K562 (cell line): ENCODE results near the gene TMEM184A. TPM values are rescaled to one million over a fixed set of nuclear protein-coding genes. Genes with fewer than 3 reads are reported as not detected.
A peak's percentile ranks its signal among the peaks of the same experiment; 100 is the strongest.

Experiments used
- ATAC-seq: fragments of 200-7000 bp; cut with Tn5 transposase; 3 replicates; pipeline ENCODE4 v1.9.1; 2020; ENCODE audit warnings: moderate library complexity
- BruUV-seq: library from RNA; stranded (reverse); fragments of 400-500 nt; replicated peaks from 2 replicates; lab custom pipeline; 2021; lab: Mats Ljungman, UMichigan
- CTCF ChIA-PET: fragments of 300-600 bp; formaldehyde crosslinking; extraction: SDS; loops from one replicate; lab custom pipeline; 2021; ENCODE audit warnings: low intra/inter-chr PET ratio; lab: Yijun Ruan, JAX
- POLR2A ChIA-PET: fragments of 300-600, 350-650 bp; sonication (Branson Sonifier 250); formaldehyde crosslinking; extraction: SDS; loops from one replicate; lab custom pipeline; 2021; ENCODE audit warnings: antibody characterized with exemption, inconsistent platforms; lab: Yijun Ruan, JAX
- DNase-seq, 4 experiments: peaks; one replicate each; pipeline versions ENCODE4 v3.0.0 to v3.0.0-alpha.2; 2011 to 2018; ENCODE audit warnings: low spot score in 3 of 4, mixed read lengths in 3 of 4; ENCODE audit errors: extremely low read depth in 1 of 4
- FAIRE-seq: peaks from 2 replicates; lab custom pipeline; 2011; peaks lifted over from hg19 to GRCh38; lab: Jason Lieb, UNC
- H2AFZ ChIP-seq: 2 replicates; pipeline ENCODE4 v1.6.0; 2011; ENCODE audit warnings: low read depth, low read length, control low read depth, inconsistent platforms
- H3K27ac ChIP-seq: fragments of 200-600 bp; 3 replicates; pipeline ENCODE4 v1.8.0; 2011; ENCODE audit warnings: low read depth, mild to moderate bottlenecking, control low read depth, inconsistent platforms, low read length, moderate library complexity, mixed read lengths; ENCODE audit errors: extremely low read depth
- H3K27me3 ChIP-seq, 2 experiments: fragments of 300-600 bp in 1 of 2; 2 replicates in 1 of 2; 3 replicates in 1 of 2; pipeline versions ENCODE4 v1.6.0 to v1.8.0; 2011; ENCODE audit warnings: inconsistent platforms in 2 of 2, low read length in 2 of 2, mild to moderate bottlenecking in 1 of 2, mixed read lengths in 1 of 2, moderate library complexity in 1 of 2; ENCODE audit not compliant: control insufficient read depth in 2 of 2, insufficient read depth in 2 of 2
- H3K36me3 ChIP-seq: fragments of 300-600 bp; 3 replicates; pipeline ENCODE4 v1.8.0; 2011; ENCODE audit warnings: mild to moderate bottlenecking, low read length, inconsistent platforms; ENCODE audit not compliant: control insufficient read depth, insufficient read depth
- H3K4me1 ChIP-seq, 2 experiments: fragments of 200-600 bp in 1 of 2; replicated peaks in 1 of 2; 2 replicates in 1 of 2; 3 replicates in 1 of 2; pipeline versions ENCODE4 v1.5.1 to v1.8.0; 2011; ENCODE audit warnings: inconsistent platforms in 2 of 2, low read length in 2 of 2, mild to moderate bottlenecking in 1 of 2, mixed read lengths in 1 of 2, moderate library complexity in 1 of 2; ENCODE audit not compliant: control insufficient read depth in 2 of 2, insufficient read depth in 2 of 2
- H3K4me2 ChIP-seq: 2 replicates; pipeline ENCODE4 v1.6.1; 2011; ENCODE audit warnings: low read length, control low read depth, inconsistent platforms, mixed read lengths; ENCODE audit not compliant: insufficient read depth
- H3K4me3 ChIP-seq: fragments of 200-600 bp; sonication (generic), shearing (Covaris generic); 2 replicates; pipeline ENCODE4 v1.5.1; 2016; ENCODE audit warnings: control low read depth, inconsistent platforms
- H3K79me2 ChIP-seq: fragments of 200-600 bp; 3 replicates; pipeline ENCODE4 v1.8.0; 2011; ENCODE audit warnings: low read length, inconsistent platforms; ENCODE audit not compliant: control insufficient read depth, insufficient read depth
- H3K9ac ChIP-seq, 2 experiments: 2 replicates each; pipeline versions ENCODE4 v1.6.0 to v1.6.1; 2011; ENCODE audit warnings: low read depth in 2 of 2, low read length in 2 of 2, control low read depth in 1 of 2, inconsistent platforms in 1 of 2, mild to moderate bottlenecking in 1 of 2, mixed read lengths in 1 of 2; ENCODE audit not compliant: insufficient read depth in 1 of 2
- H3K9me1 ChIP-seq: one replicate; pipeline ENCODE4 v1.6.0; 2011; ENCODE audit warnings: inconsistent platforms, mild to moderate bottlenecking, low read length, moderate library complexity; ENCODE audit not compliant: control insufficient read depth, insufficient read depth
- H3K9me3 ChIP-seq: replicated peaks from 2 replicates; pipeline ENCODE4 v1.5.1; 2011; ENCODE audit warnings: low read depth, low read length, inconsistent platforms; ENCODE audit not compliant: control insufficient read depth, insufficient read depth
- H4K20me1 ChIP-seq: replicated peaks from 2 replicates; pipeline ENCODE4 v1.6.1; 2011; ENCODE audit warnings: low read length, inconsistent platforms, mixed read lengths; ENCODE audit not compliant: control insufficient read depth, insufficient read depth
- ARHGAP35 ChIP-seq: fragments of 450-650 bp; IDR thresholded peaks from 2 replicates; pipeline ENCODE4 v1.6.1; 2018; ENCODE audit not compliant: partially characterized antibody
- CBFB ChIP-seq: sonication (generic); formaldehyde crosslinking; IDR thresholded peaks from 2 replicates; pipeline ENCODE4 v1.4.0; 2020; ENCODE audit warnings: mild to moderate bottlenecking, missing genetic modification reagents
- KLF1 ChIP-seq: fragments of 450-650 bp; IDR thresholded peaks from 2 replicates; pipeline ENCODE4 v1.6.1; 2016; ENCODE audit warnings: missing genetic modification characterization, missing compliant biosample characterization
- LCOR ChIP-seq: sonication (generic); formaldehyde crosslinking; IDR thresholded peaks from 2 replicates; pipeline ENCODE4 v1.8.0; 2022; ENCODE audit warnings: mild to moderate bottlenecking, missing genetic modification reagents
- MTF1 ChIP-seq: fragments of 250-450 bp; sonication (Bioruptor Pico); IDR thresholded peaks from 2 replicates; pipeline ENCODE4 v1.9.0; 2021; ENCODE audit warnings: moderate library complexity, mild to moderate bottlenecking, inconsistent platforms, borderline replicate concordance
- PHF8 ChIP-seq: fragments of 200-600 bp; sonication (generic); IDR thresholded peaks from 2 replicates; pipeline ENCODE4 v1.6.1; 2012; ENCODE audit warnings: mixed run types, mild to moderate bottlenecking, inconsistent platforms, low read length, moderate library complexity, borderline replicate concordance
- PPARD ChIP-seq: fragments of 250-450 bp; sonication (Bioruptor Pico); IDR thresholded peaks from 2 replicates; pipeline ENCODE4 v1.8.0; 2022; ENCODE audit warnings: inconsistent platforms, mild to moderate bottlenecking, moderate library complexity
- SREBF2 ChIP-seq: sonication (generic); formaldehyde crosslinking; IDR thresholded peaks from 2 replicates; pipeline ENCODE4 v1.4.0; 2020; ENCODE audit warnings: mild to moderate bottlenecking, missing genetic modification reagents
- TCF7 ChIP-seq: sonication (generic); IDR thresholded peaks from 2 replicates; pipeline ENCODE4 v1.6.1; 2016; ENCODE audit warnings: antibody characterized with exemption, borderline replicate concordance
- ZNF121 ChIP-seq: sonication (generic); formaldehyde crosslinking; conservative IDR thresholded peaks from 2 replicates; pipeline ENCODE4 v1.8.0; 2022; ENCODE audit warnings: missing genetic modification reagents
- WGBS: fragments of 100-300 bp; shearing (Covaris generic); methylation state at CpG from one replicate; pipeline ENCODE4 v1.1.6; 2016; ENCODE audit warnings: low coverage, mixed read lengths; ENCODE audit not compliant: insufficient coverage; ENCODE audit errors: missing lambda C conversion rate; 5-methylcytosine and 5-hydroxymethylcytosine counted together
- in situ Hi-C: fragments of 300-500 bp; cut with MboI; formaldehyde crosslinking; loops from 4 replicates; pipeline ENCODE4 v1.15.0; 2018; ENCODE audit warnings: inconsistent platforms, mixed read lengths
- intact Hi-C: fragments of 100-400 bp; cut with micrococcal nuclease; formaldehyde crosslinking; loops from 2 replicates; pipeline ENCODE4 v1.14.2; 2022
- polyA plus RNA-seq, 8 experiments: library from polyadenylated mRNA; depleted of rRNA in 4 of 8; stranded (reverse) in 5 of 8; unstranded in 3 of 8; fragments of >200 nt; fragmentation: Nextera tagmentation in 2 of 8; fragmentation: Illumina TruSeq in 1 of 8; extraction: Ambion mirVana in 2 of 8; extraction: Trizol in 1 of 8; gene quantifications; 2 replicates each; pipeline versions ENCODE4 v1.2.1 to v1.2.3, GENCODE V29; 2011 to 2014; ENCODE audit warnings: inconsistent platforms in 1 of 8, missing spikeins in 1 of 8
- total RNA-seq, 7 experiments: library from RNA; depleted of rRNA in 6 of 7; stranded (reverse); fragments of >200 nt in 6 of 7; fragmentation: Illumina TruSeq in 2 of 7; extraction: Trizol in 2 of 7; gene quantifications; 2 replicates each; pipeline versions ENCODE4 v1.2.1 to v1.2.3, GENCODE V29; 2011 to 2021; ENCODE audit warnings: low replicate concordance in 1 of 7
- TF ChIP-seq, protein P1 (sequence below): fragments of 450-650 bp; formaldehyde crosslinking; IDR thresholded peaks from 2 replicates; pipeline ENCODE4 v1.4.0; 2022; ENCODE audit warnings: mild to moderate bottlenecking, moderate library complexity
- TF ChIP-seq, protein P2 (sequence below), 3 experiments: fragments of 200-800 bp in 1 of 3; sonication (Bioruptor generic) in 1 of 3; sonication (generic) in 1 of 3; formaldehyde crosslinking in 1 of 3; IDR thresholded peaks; 2 replicates each; pipeline versions ENCODE4 v1.6.1 to v1.8.0; 2016 to 2022; ENCODE audit warnings: mild to moderate bottlenecking in 2 of 3, missing compliant biosample characterization in 2 of 3, missing genetic modification characterization in 2 of 3, missing genetic modification reagents in 1 of 3
- TF ChIP-seq, protein P3 (sequence below), 3 experiments: fragments of 200-800 bp in 1 of 3; fragments of 250-450 bp in 1 of 3; fragments of 450-650 bp in 1 of 3; sonication (Bioruptor Pico) in 1 of 3; sonication (Bioruptor generic) in 1 of 3; formaldehyde crosslinking in 1 of 3; IDR thresholded peaks; 2 replicates each; pipeline versions ENCODE4 v1.6.1 to v1.8.0; 2016 to 2022; ENCODE audit warnings: mild to moderate bottlenecking in 2 of 3, missing genetic modification characterization in 2 of 3, missing compliant biosample characterization in 1 of 3, moderate library complexity in 1 of 3

The TMEM184A gene
- total and polyA plus RNA-seq, 9 of the 15 experiments (the other 6 are each of a cell fraction or from before 2014, with no cell fraction given): 0.10 to 0.18 (median 0.11) TPM; not detected in 6

DNA sequence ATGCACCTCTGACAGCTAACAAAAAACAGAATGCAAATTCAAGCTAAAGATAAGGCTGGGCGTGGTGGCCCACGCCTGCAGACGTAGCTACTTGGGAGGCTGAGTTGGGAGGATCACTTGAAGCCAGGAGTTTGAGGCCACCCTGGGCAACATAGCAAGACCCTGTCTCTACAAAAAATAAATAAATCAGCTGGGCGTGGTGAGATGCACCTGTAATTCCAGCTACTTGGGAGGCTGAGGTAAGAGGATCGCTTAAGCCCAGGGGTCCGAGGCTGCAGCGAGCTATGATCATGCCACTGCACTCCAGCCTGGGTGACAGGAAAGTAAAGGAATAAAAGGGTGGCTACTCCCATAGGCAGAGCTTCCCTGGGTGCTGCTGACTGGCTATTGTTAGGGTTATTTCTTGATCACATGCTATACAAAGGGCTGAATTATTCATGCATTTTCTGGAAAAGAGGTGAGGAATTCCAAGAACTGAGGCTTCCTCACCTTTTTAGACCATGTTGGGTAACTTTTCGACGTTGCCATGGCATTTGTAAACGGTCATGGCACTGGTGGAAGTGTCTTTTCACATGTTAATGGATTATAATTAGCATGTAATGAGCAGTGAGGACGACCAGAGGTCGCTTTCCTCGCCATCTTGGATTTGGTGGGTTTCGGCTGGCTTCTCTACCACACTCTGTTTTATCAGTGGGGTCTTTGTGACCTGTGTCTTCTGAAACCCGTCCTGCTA is 20.7 kb upstream of the TMEM184A start:
- Histone ChIP-seq H3K9me3 (no peaks in the 10 kb centered on the region), H3K4me3 (no peak overlapping the region), H3K27me3 (peaks cover 0 to 13% of the 10 kb centered on the region in 2 experiments; a peak in 3 of 5 replicates), H3K9ac (no peak overlapping the region; a peak in 1 of 4 replicates), H3K4me2 (no peak overlapping the region), H3K79me2 (no peaks in the 10 kb centered on the region), H4K20me1 (no peaks in the 10 kb centered on the region), H2AFZ (no peak overlapping the region), H3K27ac (no peak overlapping the region), H3K9me1 (no peaks in the 10 kb centered on the region)
- CTCF ChIA-PET: no interaction called here
- intact Hi-C loops (loop anchor here (10.0 kb wide), 1 partner anchor 628 kb away; no protein-coding TSS in a partner anchor), in situ Hi-C loops (no loop called here)
- no TSS peak for BruUV-seq
- POLR2A ChIA-PET: interaction anchor here (0.6 kb wide), 1 partner anchor 57 kb away, joined by 4 read pairs; no protein-coding TSS in a partner anchor
- ATAC-seq (no peak), DNase-seq (peak in 1 of 4 experiments; percentile 25), FAIRE-seq (no peak)
- 19% methylated on average over 15 of the region's 15 CpGs for WGBS
- TF ChIP-seq CBFB (CRISPR knock-in tag) (no peak), PPARD (CRISPR knock-in tag) (no peak), MTF1 (no peak), LCOR (CRISPR knock-in tag) (no peak), SREBF2 (CRISPR knock-in tag) (no peak), ARHGAP35 (no peak), ZNF121 (CRISPR knock-in tag) (peak; percentile 70), PHF8 (no peak), TCF7 (no peak), KLF1 (no peak)
- TF ChIP-seq, protein P1, sequence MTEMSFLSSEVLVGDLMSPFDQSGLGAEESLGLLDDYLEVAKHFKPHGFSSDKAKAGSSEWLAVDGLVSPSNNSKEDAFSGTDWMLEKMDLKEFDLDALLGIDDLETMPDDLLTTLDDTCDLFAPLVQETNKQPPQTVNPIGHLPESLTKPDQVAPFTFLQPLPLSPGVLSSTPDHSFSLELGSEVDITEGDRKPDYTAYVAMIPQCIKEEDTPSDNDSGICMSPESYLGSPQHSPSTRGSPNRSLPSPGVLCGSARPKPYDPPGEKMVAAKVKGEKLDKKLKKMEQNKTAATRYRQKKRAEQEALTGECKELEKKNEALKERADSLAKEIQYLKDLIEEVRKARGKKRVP: no peak
- TF ChIP-seq, protein P2, sequence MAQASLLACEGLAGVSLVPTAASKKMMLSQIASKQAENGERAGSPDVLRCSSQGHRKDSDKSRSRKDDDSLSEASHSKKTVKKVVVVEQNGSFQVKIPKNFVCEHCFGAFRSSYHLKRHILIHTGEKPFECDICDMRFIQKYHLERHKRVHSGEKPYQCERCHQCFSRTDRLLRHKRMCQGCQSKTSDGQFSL (CRISPR knock-in tag; IDR thresholded peaks at IDR 0.05): no peak
- TF ChIP-seq, protein P2 (tag; IDR thresholded peaks at IDR 0.05): no peak
- TF ChIP-seq, protein P3, sequence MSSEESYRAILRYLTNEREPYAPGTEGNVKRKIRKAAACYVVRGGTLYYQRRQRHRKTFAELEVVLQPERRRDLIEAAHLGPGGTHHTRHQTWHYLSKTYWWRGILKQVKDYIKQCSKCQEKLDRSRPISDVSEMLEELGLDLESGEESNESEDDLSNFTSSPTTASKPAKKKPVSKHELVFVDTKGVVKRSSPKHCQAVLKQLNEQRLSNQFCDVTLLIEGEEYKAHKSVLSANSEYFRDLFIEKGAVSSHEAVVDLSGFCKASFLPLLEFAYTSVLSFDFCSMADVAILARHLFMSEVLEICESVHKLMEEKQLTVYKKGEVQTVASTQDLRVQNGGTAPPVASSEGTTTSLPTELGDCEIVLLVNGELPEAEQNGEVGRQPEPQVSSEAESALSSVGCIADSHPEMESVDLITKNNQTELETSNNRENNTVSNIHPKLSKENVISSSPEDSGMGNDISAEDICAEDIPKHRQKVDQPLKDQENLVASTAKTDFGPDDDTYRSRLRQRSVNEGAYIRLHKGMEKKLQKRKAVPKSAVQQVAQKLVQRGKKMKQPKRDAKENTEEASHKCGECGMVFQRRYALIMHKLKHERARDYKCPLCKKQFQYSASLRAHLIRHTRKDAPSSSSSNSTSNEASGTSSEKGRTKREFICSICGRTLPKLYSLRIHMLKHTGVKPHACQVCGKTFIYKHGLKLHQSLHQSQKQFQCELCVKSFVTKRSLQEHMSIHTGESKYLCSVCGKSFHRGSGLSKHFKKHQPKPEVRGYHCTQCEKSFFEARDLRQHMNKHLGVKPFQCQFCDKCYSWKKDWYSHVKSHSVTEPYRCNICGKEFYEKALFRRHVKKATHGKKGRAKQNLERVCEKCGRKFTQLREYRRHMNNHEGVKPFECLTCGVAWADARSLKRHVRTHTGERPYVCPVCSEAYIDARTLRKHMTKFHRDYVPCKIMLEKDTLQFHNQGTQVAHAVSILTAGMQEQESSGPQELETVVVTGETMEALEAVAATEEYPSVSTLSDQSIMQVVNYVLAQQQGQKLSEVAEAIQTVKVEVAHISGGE (CRISPR knock-in tag; IDR thresholded peaks at IDR 0.05): 0 out of 6 replicates have a peak, but pooled peaks of 1 of the 3 experiments have one; percentile 23
- TF ChIP-seq, all 486 proteins: peak for 2
- H3K36me3 ChIP-seq: no peaks in the 10 kb centered on the region
- peaks cover 16 to 25% of the 10 kb centered on the region in 2 experiments; a peak in 4 of 5 replicates for H3K4me1 ChIP-seq
